Duodenal mucosa (tissue), 2 donors: ENCODE results near the gene AKR1D1.
"Not testable (repeated sequence)": the region's sequence is repeated elsewhere in the genome, so short reads cannot be mapped to it uniquely, and the experiment has no call there.

Experiments used
- H3K27ac ChIP-seq: one replicate; pipeline ENCODE4 v1.7.0; 2013; ENCODE audit warnings: low read depth, low read length
- H3K27me3 ChIP-seq, 2 donors: one replicate each; pipeline ENCODE4 v1.7.0; 2013; ENCODE audit warnings: low read length in 2 of 2, control low read depth in 1 of 2; ENCODE audit not compliant: insufficient read depth in 2 of 2, control insufficient read depth in 1 of 2
- H3K36me3 ChIP-seq, 2 donors: one replicate each; pipeline ENCODE4 v1.7.0; 2013; ENCODE audit warnings: low read length in 2 of 2, control low read depth in 1 of 2; ENCODE audit not compliant: insufficient read depth in 2 of 2, control insufficient read depth in 1 of 2
- H3K4me1 ChIP-seq, 2 donors: one replicate each; pipeline ENCODE4 v1.7.0; 2013; ENCODE audit warnings: low read length in 2 of 2, control low read depth in 1 of 2; ENCODE audit not compliant: insufficient read depth in 2 of 2, control insufficient read depth in 1 of 2
- H3K4me3 ChIP-seq, 2 donors: one replicate each; pipeline ENCODE4 v1.7.0; 2013; ENCODE audit warnings: low read length in 2 of 2, low read depth in 1 of 2
- H3K9ac ChIP-seq, 2 donors: one replicate each; pipeline ENCODE4 v1.7.0; 2013; ENCODE audit warnings: low read length in 2 of 2, low read depth in 1 of 2
- H3K9me3 ChIP-seq, 2 donors: one replicate each; pipeline ENCODE4 v1.7.0; 2013; ENCODE audit warnings: low read length in 2 of 2, control low read depth in 1 of 2; ENCODE audit not compliant: control insufficient read depth in 1 of 2

The AKR1D1 gene

GRCh38 chr7:138076196-138076595 lies at the start of gene AKR1D1:
Gene AKR1D1, plus strand, starts transcription at chr7:138076459. Its CDS starts 60 bp downstream, at chr7:138076519.
- Histone ChIP-seq H3K9me3 (no peaks in the 10 kb centered on the region), H3K27ac (no peak within 1 kb of the TSS), H3K4me1 (no peaks in the 10 kb centered on the region), H3K27me3 (no peaks in the 10 kb centered on the region), H3K9ac (no peak within 1 kb of the TSS), H3K36me3 (no peaks in the 10 kb centered on the region), H3K4me3 (no peak within 1 kb of the TSS)

- H3K9ac ChIP-seq: no peak overlapping the region
- no peaks in the 10 kb centered on the region for H3K9me3 ChIP-seq
- no peak overlapping the region for H3K27ac ChIP-seq
- H3K36me3 ChIP-seq: no peaks in the 10 kb centered on the region
- H3K27me3 ChIP-seq: no peaks in the 10 kb centered on the region
- no peak overlapping the region for H3K4me3 ChIP-seq
- H3K4me1 ChIP-seq: no peaks in the 10 kb centered on the region
Measured at GRCh38 chr7:138027100-138027499, 49.2 kb upstream of the AKR1D1 start.

GRCh38 chr7:138029126-138029525 lies 47.1 kb upstream of the AKR1D1 start:
- Histone ChIP-seq H3K4me3 (no peak overlapping the region), H3K4me1 (no peaks in the 10 kb centered on the region), H3K9ac (no peak overlapping the region), H3K36me3 (no peaks in the 10 kb centered on the region), H3K9me3 (no peaks in the 10 kb centered on the region), H3K27ac (no peak overlapping the region), H3K27me3 (no peaks in the 10 kb centered on the region)

GRCh38 chr7:138029941-138030340 lies 46.3 kb upstream of the AKR1D1 start:
- Histone ChIP-seq H3K36me3 (no peaks in the 10 kb centered on the region), H3K27ac (no peak overlapping the region)

GRCh38 chr7:138030679-138031351 lies 45.4 kb upstream of the AKR1D1 start:
- H3K9me3 ChIP-seq: peaks cover 2% of the 10 kb centered on the region in 2 donors
- no peak overlapping the region for H3K27ac ChIP-seq
- H3K9ac ChIP-seq: no peak overlapping the region
- no peak overlapping the region for H3K4me3 ChIP-seq
- H3K27me3 ChIP-seq: no peaks in the 10 kb centered on the region
- no peaks in the 10 kb centered on the region for H3K36me3 ChIP-seq
- no peaks in the 10 kb centered on the region for H3K4me1 ChIP-seq

More at GRCh38 chr7:138029941-138030340, 46.3 kb upstream of the AKR1D1 start:
- no peak overlapping the region for H3K9ac ChIP-seq
- no peaks in the 10 kb centered on the region for H3K9me3 ChIP-seq
- H3K4me1 ChIP-seq: no peaks in the 10 kb centered on the region
- H3K27me3 ChIP-seq: no peaks in the 10 kb centered on the region
- H3K4me3 ChIP-seq: no peak overlapping the region

- Histone ChIP-seq H3K4me1 (no peaks in the 10 kb centered on the region), H3K27ac (no peak overlapping the region), H3K27me3 (no peaks in the 10 kb centered on the region), H3K36me3 (no peaks in the 10 kb centered on the region), H3K4me3 (no peak overlapping the region), H3K9ac (no peak overlapping the region), H3K9me3 (peaks cover 2 to 3% of the 10 kb centered on the region in 2 donors)
Measured at GRCh38 chr7:138032186-138032585, 44.1 kb upstream of the AKR1D1 start.

- Histone ChIP-seq H3K36me3 (no peaks in the 10 kb centered on the region), H3K4me1 (no peaks in the 10 kb centered on the region)
Measured at GRCh38 chr7:138032770-138033169, 43.5 kb upstream of the AKR1D1 start.

GRCh38 chr7:138033241-138033640 lies 43.0 kb upstream of the AKR1D1 start:
- Histone ChIP-seq H3K4me3 (no peak overlapping the region), H3K27ac (no peak overlapping the region), H3K9me3 (peaks cover 2 to 3% of the 10 kb centered on the region in 2 donors), H3K27me3 (no peaks in the 10 kb centered on the region), H3K4me1 (no peaks in the 10 kb centered on the region), H3K9ac (no peak overlapping the region), H3K36me3 (no peaks in the 10 kb centered on the region)

More at GRCh38 chr7:138032770-138033169, 43.5 kb upstream of the AKR1D1 start:
- Histone ChIP-seq H3K4me3 (no peak overlapping the region), H3K27ac (no peak overlapping the region), H3K9me3 (peaks cover 2 to 3% of the 10 kb centered on the region in 2 donors), H3K27me3 (no peaks in the 10 kb centered on the region), H3K9ac (no peak overlapping the region)

- H3K4me3 ChIP-seq: no peak overlapping the region
- H3K4me1 ChIP-seq: no peaks in the 10 kb centered on the region
- H3K36me3 ChIP-seq: no peaks in the 10 kb centered on the region
- H3K9ac ChIP-seq: no peak overlapping the region
- peaks cover 2 to 3% of the 10 kb centered on the region in 2 donors for H3K9me3 ChIP-seq
- no peak overlapping the region for H3K27ac ChIP-seq
- no peaks in the 10 kb centered on the region for H3K27me3 ChIP-seq
Measured at GRCh38 chr7:138036135-138036534, 40.1 kb upstream of the AKR1D1 start.

GRCh38 chr7:138040063-138040462 lies 36.2 kb upstream of the AKR1D1 start:
- H3K9ac ChIP-seq, H3K9me3 ChIP-seq, H3K4me3 ChIP-seq, H3K27ac ChIP-seq, H3K27me3 ChIP-seq, H3K4me1 ChIP-seq, H3K36me3 ChIP-seq: not testable (repeated sequence)
